HT1080 (cell line): Measurements from ENCODE around the gene CYTH4. TPM values are rescaled to one million over a fixed set of nuclear protein-coding genes. Genes with fewer than 3 reads are reported as not detected.

Source experiments
- DNase-seq: peaks from one replicate; pipeline ENCODE4 v3.0.0-alpha.2; 2015; ENCODE audit warnings: low read depth
- total RNA-seq: library from RNA; depleted of rRNA; stranded (reverse); fragments of >200 nt; shearing (Covaris generic); gene quantifications from 2 replicates; pipeline ENCODE4 v1.2.3, GENCODE V29; 2014

CYTH4 gene
- total RNA-seq, 1 experiment from 2014 or later, result 2.6 TPM

- no peak for DNase-seq
Measured at GRCh38 chr22:37308385-37309200, 26.3 kb downstream of the CYTH4 start.

DNA sequence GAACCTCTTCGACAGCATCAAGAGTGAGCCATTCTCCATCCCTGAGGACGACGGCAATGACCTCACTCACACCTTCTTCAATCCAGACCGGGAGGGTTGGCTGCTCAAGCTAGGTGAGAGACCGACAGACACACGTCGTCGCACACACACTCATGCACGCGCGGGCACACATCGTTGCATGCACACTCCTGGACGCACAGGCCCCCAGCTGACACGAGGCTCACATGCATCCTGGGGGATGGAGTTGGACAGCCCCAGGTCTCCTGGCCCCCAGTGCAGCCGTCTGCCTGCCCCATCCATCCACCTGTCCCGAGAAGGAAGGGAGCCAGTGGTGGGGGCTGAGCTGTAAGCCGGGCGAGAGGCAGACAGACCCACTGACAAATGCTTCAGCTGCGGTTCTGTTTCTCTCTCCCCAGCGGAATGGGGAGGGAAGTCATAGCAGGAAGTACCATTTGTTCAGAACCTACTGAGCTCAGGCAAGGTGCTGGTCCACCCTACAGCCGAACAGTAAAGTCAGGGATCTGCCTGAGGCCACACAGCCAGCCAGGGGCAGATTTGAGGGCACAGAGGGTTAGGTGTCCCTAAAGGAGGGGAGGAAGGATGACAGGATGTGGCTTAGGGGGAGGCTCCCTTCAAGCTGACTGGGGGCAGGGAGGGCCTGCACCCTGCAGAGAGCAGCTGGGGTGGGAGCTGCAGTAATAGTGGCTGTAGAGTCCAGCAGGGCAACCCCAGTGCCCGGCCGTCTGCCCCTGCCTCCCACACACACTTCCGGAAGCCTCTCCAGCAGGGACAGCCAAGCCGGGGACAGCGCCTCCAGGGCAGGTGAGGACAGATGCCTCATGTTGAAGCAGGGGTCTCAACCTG, 27.1 kb downstream of the CYTH4 start:
- DNase-seq, result peak; percentile 58

DNA sequence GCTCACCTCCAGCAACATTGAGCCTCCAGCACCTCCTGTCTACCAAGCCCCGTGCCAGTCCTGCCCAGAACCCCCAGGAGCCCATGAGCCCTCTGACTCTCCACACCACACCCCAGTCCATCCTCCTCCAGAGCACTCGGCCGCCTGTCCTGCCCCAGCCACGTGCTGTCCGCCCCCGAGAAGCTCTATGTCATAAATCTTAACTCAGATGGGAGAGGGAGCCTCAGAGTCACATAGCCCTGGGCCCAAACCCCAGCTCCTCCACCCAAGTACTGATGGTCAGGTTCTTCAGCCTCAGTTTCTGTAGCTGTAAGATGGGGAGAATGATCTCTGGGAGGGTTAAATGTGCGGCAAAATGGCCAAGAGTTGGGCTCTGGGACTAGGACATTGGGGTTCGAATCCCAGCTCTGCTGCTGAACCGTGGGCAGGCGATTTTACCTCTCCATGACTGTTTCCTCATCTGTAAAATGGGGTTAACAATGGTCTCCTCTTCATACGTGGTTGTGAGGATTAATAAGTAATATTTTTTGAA, 27.8 kb downstream of the CYTH4 start:
- no peak for DNase-seq

DNA sequence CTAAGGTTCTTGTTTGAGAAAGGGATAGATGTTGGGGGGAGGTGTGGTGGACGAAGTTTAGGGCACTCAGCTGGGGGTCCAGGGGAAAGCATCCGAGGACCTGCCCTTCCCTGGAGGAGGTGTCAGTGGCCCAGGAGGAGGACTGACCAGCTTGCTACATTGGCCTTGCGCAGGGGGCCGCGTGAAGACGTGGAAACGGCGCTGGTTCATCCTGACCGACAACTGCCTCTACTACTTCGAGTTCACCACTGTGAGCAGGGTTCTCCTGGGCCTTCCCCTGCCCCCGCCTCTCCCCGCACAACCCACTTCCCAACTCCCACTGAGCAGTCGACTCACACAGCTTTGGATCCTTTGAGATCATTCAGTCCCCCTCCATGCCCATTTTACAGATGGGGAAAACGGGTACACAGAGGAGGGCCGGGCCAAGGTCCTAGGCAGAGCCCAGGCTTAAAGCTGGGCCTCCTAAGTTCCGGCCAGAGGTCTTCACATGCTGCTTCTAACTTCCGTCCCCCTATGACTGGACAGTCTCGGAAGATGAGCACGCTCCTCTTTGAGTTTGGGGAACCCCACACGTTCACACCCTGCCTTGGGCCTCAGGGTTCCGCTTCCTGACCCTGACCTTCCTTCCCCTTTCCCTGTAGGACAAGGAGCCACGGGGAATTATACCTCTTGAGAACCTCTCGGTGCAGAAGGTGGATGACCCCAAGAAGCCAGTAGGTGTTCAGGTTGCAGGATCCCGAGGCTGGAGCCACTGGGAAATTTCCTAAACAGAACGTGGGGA, 28.7 kb downstream of the CYTH4 start:
- DNase-seq, result no peak

DNA sequence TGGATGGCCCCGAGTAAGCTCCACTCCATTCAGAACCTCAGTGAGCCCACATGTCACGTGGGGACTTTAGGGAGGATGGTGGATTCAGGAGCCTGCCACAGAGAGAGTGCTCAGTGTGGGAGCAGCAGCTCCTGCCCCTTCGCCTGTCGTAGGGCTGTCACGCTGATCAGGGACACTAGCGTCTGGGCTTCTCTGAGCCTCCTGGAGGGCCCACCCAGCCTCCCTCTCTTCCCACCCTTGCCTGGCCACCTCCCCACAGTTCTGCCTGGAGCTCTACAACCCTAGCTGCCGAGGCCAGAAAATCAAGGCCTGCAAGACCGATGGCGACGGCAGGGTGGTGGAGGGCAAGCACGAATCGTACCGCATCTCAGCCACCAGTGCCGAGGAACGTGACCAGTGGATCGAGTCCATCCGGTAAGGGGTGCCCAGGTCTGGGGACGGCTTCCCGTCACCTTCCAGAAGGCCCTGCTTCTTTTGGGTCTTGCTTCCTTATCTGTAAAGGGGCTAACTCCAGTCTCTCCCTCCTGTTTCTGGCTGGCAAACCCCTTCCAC, 29.5 kb downstream of the CYTH4 start:
- no peak for DNase-seq

GRCh38 chr22:37312549-37313183, 30.4 kb downstream of the CYTH4 start:
- no peak for DNase-seq

DNA sequence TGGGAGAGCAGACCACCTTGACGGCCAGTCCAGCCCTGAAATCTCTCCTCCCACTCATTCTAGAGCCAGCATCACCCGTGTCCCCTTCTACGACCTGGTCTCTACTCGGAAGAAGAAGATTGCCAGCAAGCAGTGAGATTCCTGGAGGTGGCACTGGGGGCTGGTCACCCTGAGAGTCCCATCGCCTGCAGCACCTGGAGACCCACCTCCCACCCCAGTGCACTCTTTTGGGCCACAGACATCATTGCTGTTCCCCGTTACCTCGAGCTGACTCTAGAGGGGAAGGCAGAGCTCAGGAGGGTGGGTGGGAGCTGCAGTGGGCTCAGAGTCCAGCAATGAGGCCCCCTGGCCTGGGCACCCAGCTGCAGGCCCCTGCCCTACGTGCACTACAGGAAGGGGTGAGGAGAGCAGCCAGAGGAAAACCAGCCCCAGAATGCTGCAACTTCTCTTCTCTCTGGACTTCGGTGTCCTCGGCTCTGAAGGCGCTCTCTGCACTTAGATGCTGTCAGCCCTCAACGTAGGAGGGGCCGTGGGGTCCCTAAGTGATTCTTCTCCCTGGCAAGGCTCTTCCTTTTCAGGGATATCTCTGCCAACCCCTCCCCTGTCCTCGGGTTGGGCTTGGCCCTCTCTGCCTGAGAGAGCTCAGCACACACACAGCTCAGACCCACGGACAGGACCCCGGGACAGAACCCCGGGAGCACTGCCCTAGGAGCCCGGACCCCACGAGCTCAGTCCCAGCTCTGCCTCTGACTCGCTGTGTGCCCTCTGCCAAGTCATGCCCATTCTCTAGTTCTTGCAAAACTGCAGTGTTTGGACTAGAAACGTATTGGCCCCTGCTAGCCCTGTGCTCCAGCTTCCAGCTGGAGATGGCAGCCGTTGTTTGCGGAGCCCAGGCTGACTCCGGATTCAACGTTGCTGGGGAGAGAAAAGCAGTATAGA, 31.3 kb downstream of the CYTH4 start:
- DNase-seq, result no peak

DNA sequence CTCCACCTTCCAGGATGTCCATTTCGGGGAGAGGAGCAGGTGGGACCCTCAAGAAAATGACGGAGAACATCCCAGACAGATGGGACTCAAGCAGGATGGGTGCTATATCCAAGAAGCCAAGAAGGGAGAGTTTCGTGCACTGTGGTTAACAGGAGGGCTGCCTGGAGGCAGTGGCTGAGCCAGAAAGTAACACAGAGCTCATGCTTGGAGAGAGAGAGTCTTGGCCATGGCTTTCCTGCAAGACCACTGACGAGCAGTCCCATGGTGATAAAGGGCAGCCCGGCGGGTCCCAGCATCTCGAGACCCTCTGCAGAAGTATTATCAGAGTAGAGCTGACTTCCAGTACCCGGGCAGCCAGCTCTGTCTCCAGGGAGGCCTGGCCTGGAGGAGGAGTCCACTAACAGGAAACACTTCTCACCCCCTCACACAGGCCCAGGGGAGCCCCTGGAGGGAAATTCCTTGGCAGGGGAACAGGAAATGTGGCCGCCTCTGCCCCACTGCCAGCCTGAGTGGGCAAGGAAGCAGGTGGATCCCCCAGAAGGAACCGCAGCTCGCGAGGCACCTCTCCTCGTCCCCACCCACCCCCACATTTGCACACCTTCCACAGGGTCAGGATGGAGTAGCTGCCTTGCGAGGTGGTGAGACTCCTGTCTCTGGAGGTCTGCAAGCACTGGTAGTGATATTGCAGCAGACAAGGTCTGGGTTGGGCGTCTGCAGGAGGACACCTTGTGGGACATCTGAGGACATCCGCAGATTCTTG, 32.2 kb downstream of the CYTH4 start:
- peak; percentile 34 for DNase-seq

- DNase-seq, result no peak
Measured at GRCh38 chr22:37316405-37316804, 34.1 kb downstream of the CYTH4 start.

GRCh38 chr22:37316875-37317371, 34.6 kb downstream of the CYTH4 start:
- peak; percentile 87 for DNase-seq

DNA sequence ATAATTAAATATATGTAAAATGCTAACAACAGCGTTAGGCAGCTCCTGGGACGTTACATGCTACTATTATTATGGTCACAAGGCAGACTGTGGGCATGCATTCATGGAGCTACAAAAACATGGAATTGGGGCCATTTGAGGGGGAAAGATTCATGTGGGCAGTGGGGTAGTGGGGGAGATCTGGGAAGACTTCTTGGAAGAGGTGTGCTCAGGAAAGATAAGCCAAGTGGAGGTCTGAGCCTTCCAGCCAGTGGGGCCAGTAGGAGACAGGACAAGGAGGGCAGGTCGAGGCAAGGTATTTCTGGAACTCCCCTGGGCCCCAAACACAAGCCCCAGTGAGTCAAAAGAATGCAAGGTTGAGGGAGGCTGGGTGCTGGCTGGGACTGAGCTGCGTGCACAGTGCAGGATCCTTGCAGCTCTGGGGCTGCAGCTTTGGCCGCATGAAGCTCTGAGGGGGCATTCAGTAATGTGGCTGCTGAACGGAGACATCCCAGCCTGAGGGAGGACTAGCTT, 35.4 kb downstream of the CYTH4 start:
- no peak for DNase-seq

DNA sequence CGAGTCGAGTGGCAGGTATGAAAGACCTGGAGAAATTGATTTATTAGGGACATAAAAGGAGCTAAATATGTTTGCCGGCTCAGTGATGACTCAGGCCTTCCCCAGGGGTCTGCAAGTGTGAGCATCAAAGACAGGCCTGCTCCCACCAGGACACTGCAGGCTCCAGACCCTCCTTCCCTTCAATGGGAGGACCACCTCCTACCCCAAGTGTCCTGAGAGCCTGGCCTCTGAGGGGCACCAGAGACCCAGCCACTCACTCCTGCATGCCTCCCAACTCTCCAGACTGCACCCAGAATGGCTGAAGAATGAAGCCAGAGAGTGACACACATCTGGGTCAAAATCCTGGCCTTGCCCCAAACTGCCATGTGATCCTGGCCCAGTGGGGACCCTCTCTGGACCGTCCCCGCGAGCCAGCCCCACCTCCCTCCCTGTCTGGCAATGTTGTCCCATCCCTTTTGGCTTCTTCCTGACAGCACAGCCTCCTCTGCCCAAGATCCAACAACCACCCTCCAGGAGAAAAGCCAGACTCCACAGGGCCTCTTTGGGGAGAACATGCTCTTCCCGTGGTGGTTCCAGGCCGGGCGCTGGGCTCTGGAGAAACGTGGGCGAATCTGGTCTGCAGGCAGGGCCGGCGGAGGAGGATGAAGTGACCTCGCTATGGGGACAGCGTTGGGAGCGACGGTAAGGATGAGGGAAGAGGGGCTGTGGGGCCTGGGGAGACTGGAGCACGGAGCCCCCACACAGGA, 36.2 kb downstream of the CYTH4 start:
- peak; percentile 23 for DNase-seq

DNA sequence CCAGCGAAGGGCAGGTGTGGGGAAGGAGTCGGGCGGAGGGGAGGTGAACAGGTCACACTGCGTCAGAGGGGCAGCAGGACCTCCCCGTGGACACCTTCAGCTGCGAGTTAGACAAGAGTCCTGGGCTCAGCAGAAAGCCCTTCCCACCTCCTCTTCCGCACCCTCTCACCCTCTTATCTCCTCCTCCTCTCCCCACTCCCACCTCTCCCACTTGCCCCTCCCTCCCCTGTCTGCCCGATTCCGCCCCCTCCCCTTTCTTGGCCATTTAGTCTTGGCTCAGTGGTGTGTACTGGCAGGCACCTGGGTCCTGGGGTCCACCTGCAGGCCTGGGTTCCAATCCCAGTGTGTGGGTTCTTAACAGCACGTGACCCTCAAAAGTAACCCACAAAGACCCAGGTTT, 37.2 kb downstream of the CYTH4 start:
- DNase-seq, result no peak

DNA sequence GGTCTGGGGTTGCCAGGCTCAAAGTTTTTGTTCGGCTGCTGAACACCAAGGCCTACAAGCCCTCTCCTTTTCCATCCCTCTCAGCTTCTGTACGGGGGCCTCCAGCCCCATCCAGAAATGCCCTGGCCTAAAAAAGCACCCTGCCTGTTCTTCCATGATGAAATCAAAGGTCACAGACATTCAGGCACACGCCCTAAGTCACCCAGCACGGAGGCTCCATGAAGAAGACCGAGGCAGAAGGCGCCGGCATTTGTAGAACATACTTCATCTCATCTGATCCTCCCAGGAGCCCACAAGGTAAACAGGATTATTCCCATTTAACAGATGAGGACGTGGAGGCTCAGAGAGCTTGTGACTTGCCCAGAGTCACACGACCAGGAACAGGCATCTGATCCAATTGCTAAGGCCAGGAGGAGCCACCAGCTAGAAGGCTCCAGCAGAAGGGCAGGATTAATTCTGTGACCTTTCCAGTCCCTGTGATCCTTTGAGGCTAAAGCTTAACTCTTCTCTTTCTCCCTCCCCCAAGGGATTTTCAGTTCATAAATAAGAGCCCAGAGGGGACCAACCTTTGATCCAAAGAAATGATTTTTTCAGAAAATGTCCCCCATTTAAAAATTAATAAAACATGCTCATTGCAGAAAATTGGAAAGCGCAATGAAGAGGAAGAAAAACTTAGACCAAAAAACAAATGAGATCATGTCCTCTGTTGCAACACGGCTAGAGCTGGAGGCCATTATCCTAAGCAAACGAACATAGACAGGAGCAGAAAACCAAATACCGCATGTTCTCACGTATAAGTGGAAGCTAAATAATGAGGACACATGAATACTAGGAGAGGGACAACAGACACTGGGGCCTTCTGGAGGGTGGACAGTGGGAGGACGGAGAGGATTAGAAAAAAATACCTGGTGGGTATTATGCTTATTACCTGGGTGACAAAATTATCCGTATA, 38.7 kb downstream of the CYTH4 start:
- DNase-seq, result no peak

DNA sequence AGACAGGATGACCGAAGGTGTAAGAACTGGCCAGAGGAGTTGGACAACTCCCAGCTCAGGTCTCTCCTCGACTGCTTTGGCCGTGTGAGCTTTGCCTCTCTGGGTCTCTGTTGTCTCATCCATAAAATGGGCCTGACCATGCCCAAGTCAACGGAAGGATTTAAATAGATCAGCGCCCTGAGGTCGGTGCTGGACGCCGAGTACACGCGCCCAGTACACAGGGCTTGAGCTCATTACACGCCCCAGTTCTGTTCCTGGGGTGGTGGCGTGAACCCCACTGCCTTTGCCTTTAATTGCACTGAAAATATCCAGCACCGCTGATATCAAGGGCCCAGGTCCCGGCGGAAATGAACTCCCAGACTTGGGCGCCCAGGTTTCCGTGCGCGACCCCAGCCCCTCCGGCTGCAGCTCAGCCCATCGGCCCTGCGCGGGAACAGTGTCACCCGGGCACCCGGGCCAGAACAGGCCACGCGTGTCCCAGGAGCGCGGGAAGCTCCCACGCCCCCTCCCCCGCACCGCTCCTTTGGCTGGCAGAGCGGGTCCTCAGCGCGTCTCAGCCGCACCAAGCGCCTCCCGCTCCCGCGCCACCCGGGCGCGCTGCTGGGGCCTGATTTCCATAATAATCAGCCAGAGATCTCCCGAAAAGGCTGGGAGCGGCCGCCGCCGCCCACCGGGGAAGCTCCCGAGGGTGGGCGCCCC, 42.2 kb downstream of the CYTH4 start:
- DNase-seq, result no peak

GRCh38 chr22:37325039-37325395, 42.7 kb downstream of the CYTH4 start:
- no peak for DNase-seq
